Ovary (tissue), 9 donors: Measurements from ENCODE around the gene RUNX2. TPM values are rescaled to one million over a fixed set of nuclear protein-coding genes. Genes with fewer than 3 reads are reported as not detected.

Experiments
- DNase-seq, 5 donors: peaks; one replicate each; pipeline ENCODE4 v3.0.0-alpha.2; 2019 to 2020
- H3K27ac ChIP-seq, 2 donors: fragments of 200-600 bp; one replicate each; pipeline versions ENCODE4 v1.5.1 to v1.8.0; 2019 to 2022
- H3K27me3 ChIP-seq: fragments of 200-600 bp; one replicate; pipeline ENCODE4 v1.8.0; 2022
- H3K36me3 ChIP-seq: fragments of 200-600 bp; sonication (generic); one replicate; pipeline ENCODE4 v1.5.1; 2019
- H3K4me1 ChIP-seq: one replicate; pipeline ENCODE4 v1.8.1; 2013; ENCODE audit warnings: mild to moderate bottlenecking, moderate library complexity; ENCODE audit not compliant: insufficient read depth
- H3K4me3 ChIP-seq: fragments of 200-600 bp; sonication (generic); one replicate; pipeline ENCODE4 v1.5.1; 2017
- H3K9me3 ChIP-seq, 2 donors: fragments of 200-600 bp in 1 of 2; sonication (generic) in 1 of 2; one replicate each; pipeline versions ENCODE4 v1.5.1 to v1.8.1; 2013 to 2019; ENCODE audit warnings: mild to moderate bottlenecking in 1 of 2, moderate library complexity in 1 of 2
- EP300 ChIP-seq: sonication (generic); formaldehyde crosslinking; IDR thresholded peaks from one replicate; pipeline ENCODE4 v1.6.1; 2017; ENCODE audit warnings: antibody characterized with exemption
- POLR2A ChIP-seq: fragments of 450-650 bp; IDR thresholded peaks from one replicate; pipeline ENCODE4 v1.6.1; 2017; ENCODE audit warnings: antibody characterized with exemption, mild to moderate bottlenecking, moderate library complexity
- WGBS, 3 donors: extraction: QIAGEN DNeasy Blood & Tissue Kit in 1 of 3; methylation state at CpG; one replicate each; pipeline versions ENCODE4 v1.1.5 to v1.1.7; 2013 to 2017; 5-methylcytosine and 5-hydroxymethylcytosine counted together
- intact Hi-C, 4 donors: fragments of 100-400 bp; cut with DNase I; formaldehyde crosslinking; loops; one replicate each; pipeline versions ENCODE4 v1.11.0 to v1.15.1; 2022 to 2023
- polyA plus RNA-seq, 2 donors: library from polyadenylated mRNA; stranded (reverse); fragments of 200-250 nt in 1 of 2; fragments of 350-450 nt in 1 of 2; fragmentation: Illumina TruSeq in 1 of 2; extraction: RNeasy Lipid Tissue Mini Kit (QIAGEN cat#74804) in 1 of 2; gene quantifications; one replicate each; pipeline ENCODE4 v1.2.3, GENCODE V29; 2013 to 2014
- total RNA-seq, 7 donors: library from RNA; depleted of rRNA in 2 of 7; stranded (reverse); fragments of >200 nt in 2 of 7; fragmentation: NEBNext Ultra II Directional in 3 of 7; extraction: Animal tissue kit (Norgen Biotek cat#: 25700) in 3 of 7; gene quantifications; one replicate each; pipeline versions ENCODE4 v1.1.0 to v1.2.4, GENCODE V29; 2016 to 2023
- TF ChIP-seq, protein P1 (sequence below), 3 donors: fragments of 450-650 bp in 2 of 3; fragments of 200-600 bp in 1 of 3; IDR thresholded peaks; one replicate each; pipeline versions ENCODE4 v1.5.1 to v1.8.0; 2016 to 2022; ENCODE audit warnings: antibody characterized with exemption in 3 of 3, mild to moderate bottlenecking in 1 of 3
- donor health status: DM: no; HTN: no; CAD: no; lungs with moderate emphysema.
- donor health status: DM: no; HTN: no; CAD: no.
- donor health status: Bipolar disorder and iron deficiency.
- donor health status: DM: yes; HTN: yes; CAD: no.
- donor health status: DM: no; HTN: no; CAD: no.
- donor health status: DM: yes; HTN: yes; CAD: no.

Gene RUNX2
- total and polyA plus RNA-seq, 9 donors: 1.1 to 25.2 (median 3.3) TPM

GRCh38 chr6:45458672-45459071, 130.5 kb downstream of the RUNX2 start:
- H3K9me3 ChIP-seq: no peaks in the 10 kb centered on the region
- WGBS, 3 donors: 85 to 91% (median 86%) methylated on average over 2 of the region's 2 CpGs
- no peaks in the 10 kb centered on the region for H3K4me1 ChIP-seq
- no peak for TF ChIP-seq POLR2A
- TF ChIP-seq, protein P1, sequence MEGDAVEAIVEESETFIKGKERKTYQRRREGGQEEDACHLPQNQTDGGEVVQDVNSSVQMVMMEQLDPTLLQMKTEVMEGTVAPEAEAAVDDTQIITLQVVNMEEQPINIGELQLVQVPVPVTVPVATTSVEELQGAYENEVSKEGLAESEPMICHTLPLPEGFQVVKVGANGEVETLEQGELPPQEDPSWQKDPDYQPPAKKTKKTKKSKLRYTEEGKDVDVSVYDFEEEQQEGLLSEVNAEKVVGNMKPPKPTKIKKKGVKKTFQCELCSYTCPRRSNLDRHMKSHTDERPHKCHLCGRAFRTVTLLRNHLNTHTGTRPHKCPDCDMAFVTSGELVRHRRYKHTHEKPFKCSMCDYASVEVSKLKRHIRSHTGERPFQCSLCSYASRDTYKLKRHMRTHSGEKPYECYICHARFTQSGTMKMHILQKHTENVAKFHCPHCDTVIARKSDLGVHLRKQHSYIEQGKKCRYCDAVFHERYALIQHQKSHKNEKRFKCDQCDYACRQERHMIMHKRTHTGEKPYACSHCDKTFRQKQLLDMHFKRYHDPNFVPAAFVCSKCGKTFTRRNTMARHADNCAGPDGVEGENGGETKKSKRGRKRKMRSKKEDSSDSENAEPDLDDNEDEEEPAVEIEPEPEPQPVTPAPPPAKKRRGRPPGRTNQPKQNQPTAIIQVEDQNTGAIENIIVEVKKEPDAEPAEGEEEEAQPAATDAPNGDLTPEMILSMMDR (IDR thresholded peaks at IDR 0.05): no peak
- intact Hi-C loops: no loop called here
- no peaks in the 10 kb centered on the region for H3K27me3 ChIP-seq
- H3K27ac ChIP-seq: no peak overlapping the region
- H3K4me3 ChIP-seq: no peak overlapping the region
- no peaks in the 10 kb centered on the region for H3K36me3 ChIP-seq
- DNase-seq: no peak

- WGBS, 3 donors: 95 to 98% (median 97%) methylated on average over 2 of the region's 2 CpGs
- no peak overlapping the region for H3K4me3 ChIP-seq
- no peak for DNase-seq
- intact Hi-C loops: no loop called here
- H3K36me3 ChIP-seq: no peaks in the 10 kb centered on the region
- TF ChIP-seq, protein P1 (IDR thresholded peaks at IDR 0.05): no peak
- no peak for TF ChIP-seq POLR2A
- TF ChIP-seq EP300: no peak
- no peaks in the 10 kb centered on the region for H3K9me3 ChIP-seq
- no peaks in the 10 kb centered on the region for H3K4me1 ChIP-seq
- H3K27ac ChIP-seq: no peak overlapping the region
- H3K27me3 ChIP-seq: no peaks in the 10 kb centered on the region
Measured at GRCh38 chr6:45460166-45460565, 132.0 kb downstream of the RUNX2 start.

GRCh38 chr6:45461486-45461885, 133.4 kb downstream of the RUNX2 start:
- H3K27ac ChIP-seq: no peak overlapping the region
- H3K27me3 ChIP-seq: no peaks in the 10 kb centered on the region
- no peak overlapping the region for H3K4me3 ChIP-seq
- no peaks in the 10 kb centered on the region for H3K9me3 ChIP-seq
- intact Hi-C loops: no loop called here
- no peak for TF ChIP-seq POLR2A
- TF ChIP-seq EP300: no peak
- TF ChIP-seq, protein P1 (IDR thresholded peaks at IDR 0.05): no peak
- H3K36me3 ChIP-seq: no peaks in the 10 kb centered on the region
- WGBS, 3 donors: 69 to 82% (median 69%) methylated on average over 3 of the region's 3 CpGs
- DNase-seq: no peak
- H3K4me1 ChIP-seq: no peaks in the 10 kb centered on the region

GRCh38 chr6:45462190-45463134, 134.3 kb downstream of the RUNX2 start:
- Histone ChIP-seq H3K9me3 (no peaks in the 10 kb centered on the region), H3K27me3 (no peaks in the 10 kb centered on the region), H3K4me3 (no peak overlapping the region), H3K27ac (no peak overlapping the region), H3K4me1 (no peaks in the 10 kb centered on the region), H3K36me3 (no peaks in the 10 kb centered on the region)
- no peak for TF ChIP-seq EP300
- no peak for TF ChIP-seq POLR2A
- TF ChIP-seq, protein P1 (IDR thresholded peaks at IDR 0.05): no peak
- no peak for DNase-seq
- intact Hi-C loops: no loop called here
- 84 to 88% (median 86%) methylated on average over 7 of the region's 7 CpGs for WGBS, 3 donors
